SU-DHL-6 (cell line): ENCODE measurements around the gene COL5A1.

Source experiments
- H2AFZ ChIP-seq: fragments of 200-600 bp; sonication (generic); 2 replicates; pipeline ENCODE4 v1.6.1; 2014; ENCODE audit warnings: low read depth, mild to moderate bottlenecking, moderate library complexity, mixed read lengths, antibody characterized with exemption, low read length; ENCODE audit not compliant: severe bottlenecking
- H3F3A ChIP-seq: fragments of 200-600 bp; shearing (Covaris generic); 2 replicates; pipeline ENCODE4 v1.6.0; 2016; ENCODE audit warnings: antibody characterized with exemption, mild to moderate bottlenecking; ENCODE audit not compliant: insufficient read depth
- H3K27ac ChIP-seq: fragments of 200-600 bp; sonication (generic); 2 replicates; pipeline ENCODE4 v1.5.1; 2016; ENCODE audit warnings: low read depth, mild to moderate bottlenecking, low read length, moderate library complexity, mixed read lengths
- H3K27me3 ChIP-seq: fragments of 200-600 bp; sonication (generic), shearing (Covaris generic); 2 replicates; pipeline ENCODE4 v1.6.0; 2014; ENCODE audit warnings: mild to moderate bottlenecking, low read length
- H3K36me3 ChIP-seq: fragments of 200-600 bp; sonication (generic); 2 replicates; pipeline ENCODE4 v1.6.1; 2014; ENCODE audit warnings: mild to moderate bottlenecking, low read length, mixed read lengths
- H3K4me2 ChIP-seq: fragments of 300-600, 200-600 bp; shearing (Covaris generic), sonication (generic); 2 replicates; pipeline ENCODE4 v1.6.0; 2014; ENCODE audit warnings: low read length, low read depth, mild to moderate bottlenecking; ENCODE audit not compliant: poor library complexity, severe bottlenecking
- H3K4me3 ChIP-seq: fragments of 200-600 bp; sonication (generic); 2 replicates; pipeline ENCODE4 v1.5.1; 2014; ENCODE audit warnings: antibody characterized with exemption, low read length, mild to moderate bottlenecking, mixed read lengths; ENCODE audit not compliant: insufficient read depth, poor library complexity, severe bottlenecking
- H3K79me2 ChIP-seq: fragments of 200-600 bp; sonication (generic); 2 replicates; pipeline ENCODE4 v1.6.1; 2014; ENCODE audit warnings: mild to moderate bottlenecking, low read length, moderate library complexity; ENCODE audit not compliant: insufficient read depth
- H3K9ac ChIP-seq: fragments of 200-600 bp; sonication (generic); 2 replicates; pipeline ENCODE4 v1.7.0; 2014; ENCODE audit warnings: mild to moderate bottlenecking, low read length
- H3K9me2 ChIP-seq: fragments of 200-600 bp; sonication (generic); replicated peaks from 2 replicates; pipeline ENCODE4 v1.6.1; 2014; ENCODE audit warnings: low read length; ENCODE audit not compliant: insufficient read depth
- H3K9me3 ChIP-seq: fragments of 200-600 bp; sonication (generic); 2 replicates; pipeline ENCODE4 v1.6.1; 2014; ENCODE audit warnings: low read length, mixed read lengths; ENCODE audit not compliant: insufficient read depth
- H4K20me1 ChIP-seq: fragments of 200-600 bp; sonication (generic); 2 replicates; pipeline ENCODE4 v1.6.1; 2014; ENCODE audit warnings: low read depth, mild to moderate bottlenecking, antibody characterized with exemption, low read length, moderate library complexity, mixed read lengths
- EZH2phosphoT487 ChIP-seq: fragments of 200-600 bp; sonication (generic), shearing (Covaris generic); conservative IDR thresholded peaks from 2 replicates; pipeline ENCODE4 v1.6.1; 2018; ENCODE audit warnings: mild to moderate bottlenecking, antibody characterized with exemption, low read length, moderate library complexity, mixed read lengths
- TF ChIP-seq, protein P1 (sequence below): fragments of 200-600 bp; sonication (generic); IDR thresholded peaks from one replicate; pipeline ENCODE4 v1.5.1; 2017; ENCODE audit warnings: antibody characterized with exemption, mild to moderate bottlenecking, low read length, moderate library complexity; ENCODE audit not compliant: insufficient read depth, poor library complexity, severe bottlenecking

The COL5A1 gene

DNA sequence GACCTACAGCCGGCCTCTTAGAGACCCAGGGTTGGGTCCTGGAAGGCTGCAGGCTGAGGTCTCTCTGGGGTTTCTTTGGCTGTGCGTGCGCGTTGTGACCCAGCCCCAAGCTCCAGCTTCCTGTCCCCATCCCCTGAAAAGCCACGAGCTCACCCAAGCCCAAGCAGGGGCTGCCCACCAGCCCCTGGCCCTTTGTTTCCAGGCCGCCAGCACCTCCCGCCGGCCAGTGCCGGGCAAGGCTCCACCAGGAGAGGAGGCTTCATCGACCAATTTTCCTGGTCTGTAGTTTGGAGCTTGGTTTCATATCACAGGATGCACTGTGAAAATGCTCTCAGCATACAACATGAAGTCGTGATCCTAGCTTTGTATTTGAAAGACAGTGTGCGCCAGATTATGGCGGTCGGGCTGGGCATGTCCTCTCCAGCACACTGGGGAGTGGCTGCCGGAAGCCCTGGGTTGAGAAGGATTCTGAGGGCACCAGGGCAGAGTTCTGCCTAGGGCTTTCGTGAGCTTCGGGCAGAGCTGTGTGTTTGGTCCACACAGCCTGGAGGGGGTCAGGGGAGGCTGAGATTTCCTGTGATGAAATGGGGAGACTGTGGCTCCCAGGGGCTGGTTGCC, 78.6 kb downstream of the COL5A1 start:
- TF ChIP-seq, protein P1, sequence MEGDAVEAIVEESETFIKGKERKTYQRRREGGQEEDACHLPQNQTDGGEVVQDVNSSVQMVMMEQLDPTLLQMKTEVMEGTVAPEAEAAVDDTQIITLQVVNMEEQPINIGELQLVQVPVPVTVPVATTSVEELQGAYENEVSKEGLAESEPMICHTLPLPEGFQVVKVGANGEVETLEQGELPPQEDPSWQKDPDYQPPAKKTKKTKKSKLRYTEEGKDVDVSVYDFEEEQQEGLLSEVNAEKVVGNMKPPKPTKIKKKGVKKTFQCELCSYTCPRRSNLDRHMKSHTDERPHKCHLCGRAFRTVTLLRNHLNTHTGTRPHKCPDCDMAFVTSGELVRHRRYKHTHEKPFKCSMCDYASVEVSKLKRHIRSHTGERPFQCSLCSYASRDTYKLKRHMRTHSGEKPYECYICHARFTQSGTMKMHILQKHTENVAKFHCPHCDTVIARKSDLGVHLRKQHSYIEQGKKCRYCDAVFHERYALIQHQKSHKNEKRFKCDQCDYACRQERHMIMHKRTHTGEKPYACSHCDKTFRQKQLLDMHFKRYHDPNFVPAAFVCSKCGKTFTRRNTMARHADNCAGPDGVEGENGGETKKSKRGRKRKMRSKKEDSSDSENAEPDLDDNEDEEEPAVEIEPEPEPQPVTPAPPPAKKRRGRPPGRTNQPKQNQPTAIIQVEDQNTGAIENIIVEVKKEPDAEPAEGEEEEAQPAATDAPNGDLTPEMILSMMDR: no peak
- TF ChIP-seq EZH2phosphoT487: no peak
- Histone ChIP-seq H3K36me3 (no peaks in the 10 kb centered on the region), H3K27me3 (no peaks in the 10 kb centered on the region), H3K9ac (no peak overlapping the region), H3K79me2 (no peaks in the 10 kb centered on the region), H2AFZ (no peak overlapping the region), H3F3A (no peaks in the 10 kb centered on the region), H3K4me3 (no peak overlapping the region), H3K4me2 (no peak overlapping the region), H3K27ac (no peak overlapping the region), H4K20me1 (no peaks in the 10 kb centered on the region), H3K9me3 (no peaks in the 10 kb centered on the region), H3K9me2 (no peaks in the 10 kb centered on the region)

DNA sequence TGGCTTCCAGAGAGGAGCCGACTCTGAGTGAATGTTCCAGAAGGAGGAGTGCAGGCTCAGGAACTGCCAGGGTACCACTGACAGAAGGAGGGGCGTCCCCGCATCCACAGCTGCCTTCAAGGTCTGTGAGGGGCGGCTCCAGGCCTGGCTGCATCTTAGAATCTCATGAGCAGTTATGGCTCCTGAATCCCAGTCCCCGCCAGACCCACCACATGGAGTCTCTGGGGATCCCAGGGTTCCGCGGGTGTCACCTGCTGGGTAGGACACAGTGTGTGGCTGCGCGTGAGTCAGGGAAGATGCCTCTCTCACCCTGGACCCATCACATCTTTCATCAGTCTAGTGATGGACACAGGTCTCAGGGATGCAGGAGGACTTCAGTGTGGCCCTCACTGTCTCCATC, 79.2 kb downstream of the COL5A1 start:
- TF ChIP-seq, protein P1: no peak
- TF ChIP-seq EZH2phosphoT487: no peak
- Histone ChIP-seq H3K79me2 (no peaks in the 10 kb centered on the region), H4K20me1 (no peaks in the 10 kb centered on the region), H3F3A (no peaks in the 10 kb centered on the region), H3K36me3 (no peaks in the 10 kb centered on the region), H3K27ac (no peak overlapping the region), H3K4me2 (no peak overlapping the region), H3K9me2 (no peaks in the 10 kb centered on the region), H3K9ac (no peak overlapping the region), H2AFZ (no peak overlapping the region), H3K4me3 (no peak overlapping the region), H3K27me3 (no peaks in the 10 kb centered on the region), H3K9me3 (no peaks in the 10 kb centered on the region)

DNA sequence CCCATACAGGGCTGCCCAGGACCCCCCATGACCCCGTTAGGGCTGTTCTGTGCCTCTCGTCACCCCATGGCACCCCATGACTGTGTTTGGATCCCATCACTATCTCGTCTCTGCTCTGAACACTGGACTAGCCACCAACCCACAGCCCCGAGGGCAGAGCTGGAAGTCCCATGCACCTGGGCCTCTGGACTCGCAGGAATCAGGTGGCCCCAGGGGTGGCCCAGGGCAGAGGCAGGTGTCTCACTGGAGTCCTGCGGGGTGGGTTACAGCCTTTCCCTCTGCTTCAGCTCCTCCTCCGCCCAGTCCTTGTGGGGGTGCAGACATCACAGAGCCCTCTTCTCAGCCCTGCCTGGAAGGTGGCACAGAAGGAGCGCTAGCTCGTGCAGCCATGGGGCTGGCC, 79.7 kb downstream of the COL5A1 start:
- no peak overlapping the region for H2AFZ ChIP-seq
- no peak overlapping the region for H3K9ac ChIP-seq
- no peaks in the 10 kb centered on the region for H3K9me3 ChIP-seq
- H3K4me2 ChIP-seq: no peak overlapping the region
- no peaks in the 10 kb centered on the region for H3K36me3 ChIP-seq
- H3K9me2 ChIP-seq: no peaks in the 10 kb centered on the region
- no peak overlapping the region for H3K27ac ChIP-seq
- H3F3A ChIP-seq: no peaks in the 10 kb centered on the region
- no peaks in the 10 kb centered on the region for H3K79me2 ChIP-seq
- TF ChIP-seq EZH2phosphoT487: no peak
- TF ChIP-seq, protein P1: no peak
- no peak overlapping the region for H3K4me3 ChIP-seq
- no peaks in the 10 kb centered on the region for H4K20me1 ChIP-seq
- no peaks in the 10 kb centered on the region for H3K27me3 ChIP-seq
